ENCODE measurements around the gene E2F7. TPM values are rescaled to one million over a fixed set of nuclear protein-coding genes. Genes with fewer than 3 reads are reported as not detected.
A peak's percentile ranks its signal among the peaks of the same experiment; 100 is the strongest.

E2F7 gene
- total RNA-seq, 2 donors from 2014 or later, result 13.6 to 14.7 TPM

DNA sequence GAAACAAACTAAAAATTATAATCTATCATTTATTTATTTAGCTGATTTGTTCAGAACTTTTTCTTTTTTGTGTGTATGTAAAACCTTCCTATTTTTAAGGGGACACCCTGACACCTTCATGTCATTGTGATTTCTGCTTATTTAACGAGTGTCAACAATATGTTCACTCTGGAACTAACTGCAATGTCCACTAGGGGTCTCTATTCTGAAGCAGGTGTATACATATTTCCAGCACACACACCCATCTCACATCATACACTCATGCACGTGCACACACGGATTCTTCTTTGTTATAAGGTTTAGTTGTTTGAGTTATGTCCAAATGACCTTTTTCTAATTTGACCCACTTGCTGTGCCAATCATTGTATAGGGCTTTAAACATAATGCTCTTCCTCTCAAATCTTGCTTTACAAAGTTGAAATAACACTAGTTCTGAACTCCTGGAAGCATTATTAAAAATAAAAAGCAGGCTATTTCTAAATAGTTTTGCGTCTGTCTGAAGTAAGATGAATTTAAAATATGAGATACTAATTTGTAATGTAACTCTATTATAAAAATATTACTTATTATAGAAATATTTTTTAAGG, 15.5 kb downstream of the E2F7 start:
- H3K4me3 Mint-ChIP-seq, result no peak overlapping the region
- no peak overlapping the region for H3K27ac Mint-ChIP-seq
- H3K4me1 Mint-ChIP-seq, result no peaks in the 10 kb centered on the region
- peaks cover 6% of the 10 kb centered on the region for H3K36me3 Mint-ChIP-seq (ENCODE audit: low read depth)
- ATAC-seq (replicated peaks), result peak; percentile 81
- H3K9me3 Mint-ChIP-seq, result no peaks in the 10 kb centered on the region
- no peaks in the 10 kb centered on the region for H3K27me3 Mint-ChIP-seq

- Mint-ChIP-seq H3K27me3 (no peaks in the 10 kb centered on the region), H3K4me1 (no peaks in the 10 kb centered on the region), H3K4me3 (no peak overlapping the region), H3K27ac (no peak overlapping the region), H3K9me3 (no peaks in the 10 kb centered on the region), H3K36me3 (ENCODE audit: low read depth) (peaks cover 9% of the 10 kb centered on the region)
- ATAC-seq (replicated peaks), result no peak
Observed at GRCh38 chr12:77047341-77048109, 17.8 kb downstream of the E2F7 start.

DNA sequence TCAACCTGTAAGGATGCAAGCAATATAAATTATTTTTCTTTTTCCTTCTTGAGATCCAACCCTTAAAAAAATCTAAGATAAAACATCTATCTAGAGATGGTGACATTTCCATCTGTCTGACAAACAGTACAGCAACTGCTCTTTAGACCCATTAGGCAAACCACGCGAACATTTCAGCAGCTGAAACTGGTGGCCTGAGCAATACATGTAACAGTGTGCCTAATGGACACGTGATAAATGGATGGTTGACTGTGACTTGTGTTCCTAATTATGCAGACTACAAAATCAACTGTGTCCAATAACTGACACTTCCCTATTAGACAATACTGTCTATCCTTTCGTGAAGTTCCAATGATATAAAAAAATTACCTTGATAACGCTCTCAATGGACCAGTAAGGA, 18.9 kb downstream of the E2F7 start:
- Mint-ChIP-seq H3K36me3 (ENCODE audit: low read depth) (peaks cover 9% of the 10 kb centered on the region), H3K27me3 (no peaks in the 10 kb centered on the region), H3K27ac (no peak overlapping the region), H3K4me3 (no peak overlapping the region), H3K4me1 (no peaks in the 10 kb centered on the region), H3K9me3 (no peaks in the 10 kb centered on the region)
- ATAC-seq (replicated peaks), result no peak

DNA sequence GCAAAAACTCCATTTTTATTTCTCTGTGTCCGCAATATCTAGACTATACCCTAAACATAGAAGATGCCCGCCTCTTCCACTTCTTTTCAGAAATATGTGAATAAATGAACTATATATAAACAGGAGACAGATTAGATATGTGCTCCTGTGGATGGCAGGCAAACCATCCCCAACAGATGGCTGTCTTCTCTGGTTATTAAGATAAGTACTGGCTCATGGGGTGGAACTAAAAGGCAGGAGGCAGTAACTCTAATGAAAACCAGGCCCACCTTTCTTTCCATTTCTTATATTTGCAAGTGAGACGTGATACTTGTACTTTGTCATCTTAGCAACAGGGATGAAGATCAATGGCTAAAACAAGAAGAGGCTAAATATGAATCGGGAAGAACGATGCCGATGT, 20.2 kb downstream of the E2F7 start:
- no peak for ATAC-seq (replicated peaks)
- Mint-ChIP-seq H3K27me3 (no peaks in the 10 kb centered on the region), H3K27ac (no peak overlapping the region), H3K4me3 (no peak overlapping the region), H3K4me1 (no peaks in the 10 kb centered on the region), H3K36me3 (ENCODE audit: low read depth) (peaks cover 9% of the 10 kb centered on the region), H3K9me3 (no peaks in the 10 kb centered on the region)

- Mint-ChIP-seq H3K27me3 (no peaks in the 10 kb centered on the region), H3K36me3 (ENCODE audit: low read depth) (peaks cover 9% of the 10 kb centered on the region), H3K4me1 (no peaks in the 10 kb centered on the region), H3K27ac (no peak overlapping the region), H3K4me3 (no peak overlapping the region), H3K9me3 (no peaks in the 10 kb centered on the region)
- ATAC-seq (replicated peaks), result no peak
Observed at GRCh38 chr12:77044721-77045120, 20.6 kb downstream of the E2F7 start.

DNA sequence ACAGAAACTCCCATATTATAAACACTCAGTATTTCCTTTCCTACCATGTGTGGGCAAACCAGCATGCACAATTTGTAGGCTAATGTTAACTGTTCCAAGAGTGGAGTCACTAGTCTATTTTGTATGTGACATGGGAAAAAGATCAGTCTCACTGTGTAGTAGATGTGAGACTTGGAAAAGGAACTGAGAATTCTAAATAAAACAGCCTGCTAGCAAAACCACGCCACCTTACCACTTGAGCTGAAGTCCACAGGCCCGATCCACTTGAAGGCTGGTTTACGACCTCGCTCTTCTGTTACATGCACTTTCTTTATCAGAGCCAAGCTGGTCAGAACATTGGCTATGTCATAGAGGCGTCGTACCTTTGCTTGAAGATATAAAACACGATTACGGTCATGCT, 22.5 kb downstream of the E2F7 start:
- Mint-ChIP-seq H3K4me1 (no peaks in the 10 kb centered on the region), H3K9me3 (no peaks in the 10 kb centered on the region), H3K4me3 (no peak overlapping the region), H3K36me3 (ENCODE audit: low read depth) (peaks cover 9% of the 10 kb centered on the region), H3K27me3 (no peaks in the 10 kb centered on the region), H3K27ac (no peak overlapping the region)
- no peak for ATAC-seq (replicated peaks)

DNA sequence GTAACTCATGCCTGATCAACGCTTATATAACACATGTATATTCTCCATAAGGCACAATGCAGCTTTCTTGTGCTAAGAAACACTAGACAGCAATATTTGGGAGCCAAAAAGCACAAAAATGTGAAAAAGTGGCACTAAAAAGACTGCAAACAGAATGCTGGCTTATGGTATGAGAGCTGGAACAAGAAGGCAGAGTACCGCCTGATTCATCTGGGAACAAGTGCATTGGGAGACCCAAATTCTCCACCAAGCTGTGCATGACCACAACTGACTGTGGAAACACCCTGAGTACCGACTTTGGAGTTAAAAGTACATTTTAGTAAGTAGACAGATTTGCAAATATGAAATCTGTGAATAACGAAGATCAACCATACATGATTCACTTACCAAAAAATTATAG, 25.1 kb downstream of the E2F7 start:
- H3K36me3 Mint-ChIP-seq (ENCODE audit: low read depth), result peaks cover 4% of the 10 kb centered on the region
- no peaks in the 10 kb centered on the region for H3K4me1 Mint-ChIP-seq

GRCh38 chr12:77035226-77035625, 30.1 kb downstream of the E2F7 start:
- Mint-ChIP-seq H3K4me1 (peaks cover 10% of the 10 kb centered on the region), H3K27ac (no peak overlapping the region), H3K27me3 (no peaks in the 10 kb centered on the region), H3K4me3 (no peak overlapping the region), H3K9me3 (no peaks in the 10 kb centered on the region), H3K36me3 (ENCODE audit: low read depth) (peaks cover 17% of the 10 kb centered on the region)
- ATAC-seq (replicated peaks), result no peak

More for the DNA sequence above, 25.1 kb downstream of the E2F7 start:
- ATAC-seq (replicated peaks), result no peak
- no peaks in the 10 kb centered on the region for H3K9me3 Mint-ChIP-seq
- no peaks in the 10 kb centered on the region for H3K27me3 Mint-ChIP-seq
- H3K27ac Mint-ChIP-seq, result no peak overlapping the region
- no peak overlapping the region for H3K4me3 Mint-ChIP-seq

DNA sequence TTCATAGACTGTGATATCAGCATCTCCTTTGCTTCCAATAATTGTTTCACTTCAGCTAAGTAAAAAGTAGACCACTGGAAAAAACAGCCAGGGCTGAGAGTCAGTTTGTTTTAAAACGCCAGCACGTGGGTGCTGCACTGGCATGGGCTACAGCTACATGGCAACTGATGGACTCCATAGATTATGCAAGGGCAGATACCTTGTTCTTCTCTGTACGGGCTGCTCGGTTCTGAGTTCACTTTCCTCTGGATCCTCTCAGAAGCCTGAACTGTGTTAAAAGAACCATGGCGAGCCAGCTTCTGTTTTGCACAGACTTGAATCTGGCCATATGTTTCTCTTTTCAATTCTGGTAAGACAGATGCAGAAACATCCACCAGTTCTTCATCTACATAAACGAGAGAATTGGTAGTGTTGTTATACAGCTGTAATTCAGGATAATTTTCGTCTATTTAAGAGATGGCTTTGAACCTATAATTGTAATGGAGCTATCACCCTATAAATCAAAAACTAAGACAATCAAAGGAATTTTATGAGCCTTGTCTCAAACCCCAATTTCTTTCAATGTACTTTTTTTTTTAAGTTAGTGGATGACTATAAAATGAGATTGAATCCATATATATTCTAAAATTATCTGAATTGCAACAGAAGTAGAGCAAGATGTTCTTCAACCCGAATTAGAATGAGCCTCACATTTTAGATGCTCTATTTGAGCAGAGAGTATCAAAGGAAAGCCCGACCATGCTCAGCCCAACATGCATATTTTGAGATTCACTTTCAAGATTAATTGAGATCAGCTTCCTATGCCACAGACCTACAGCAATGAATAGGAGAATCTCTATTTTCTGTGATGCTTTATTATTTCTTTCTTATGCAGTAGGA, 31.5 kb downstream of the E2F7 start:
- peaks cover 30% of the 10 kb centered on the region for H3K36me3 Mint-ChIP-seq (ENCODE audit: low read depth)
- peaks cover 10% of the 10 kb centered on the region for H3K4me1 Mint-ChIP-seq
- no peaks in the 10 kb centered on the region for H3K9me3 Mint-ChIP-seq

GRCh38 chr12:77032406-77032805, 33.0 kb downstream of the E2F7 start:
- ATAC-seq (replicated peaks), result peak; percentile 90
- peak overlapping the region; percentile 28 for H3K4me3 Mint-ChIP-seq
- no peaks in the 10 kb centered on the region for H3K9me3 Mint-ChIP-seq
- H3K4me1 Mint-ChIP-seq, result peaks cover 10% of the 10 kb centered on the region
- peak overlapping the region; percentile 46 for H3K27ac Mint-ChIP-seq
- H3K27me3 Mint-ChIP-seq, result no peaks in the 10 kb centered on the region
- peaks cover 33% of the 10 kb centered on the region for H3K36me3 Mint-ChIP-seq (ENCODE audit: low read depth)

More for the DNA sequence above, 31.5 kb downstream of the E2F7 start:
- H3K27ac Mint-ChIP-seq, result no peak overlapping the region
- ATAC-seq (replicated peaks), result no peak
- no peak overlapping the region for H3K4me3 Mint-ChIP-seq
- H3K27me3 Mint-ChIP-seq, result no peaks in the 10 kb centered on the region

DNA sequence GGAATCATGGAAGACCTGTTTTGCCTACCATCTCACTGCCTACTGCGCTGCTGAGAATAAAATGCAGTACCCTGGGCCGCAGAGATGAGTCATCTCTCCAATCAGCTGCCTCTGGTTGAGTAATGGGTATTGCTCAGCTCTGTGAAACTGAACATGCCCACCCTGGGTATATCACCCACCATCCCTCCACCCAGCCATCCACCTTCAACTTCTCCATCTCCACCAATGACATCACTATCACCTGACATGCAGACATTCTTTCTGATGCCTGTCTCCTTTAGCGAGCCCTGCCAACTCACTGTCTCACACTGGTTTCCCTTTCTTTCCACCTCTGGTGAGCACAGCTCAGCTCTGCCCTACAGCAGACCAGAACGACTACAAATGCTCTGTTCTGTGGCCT, 33.6 kb downstream of the E2F7 start:
- H3K36me3 Mint-ChIP-seq (ENCODE audit: low read depth), result peaks cover 33% of the 10 kb centered on the region
- peaks cover 10% of the 10 kb centered on the region for H3K4me1 Mint-ChIP-seq
- peak overlapping the region; percentile 46 for H3K27ac Mint-ChIP-seq
- H3K27me3 Mint-ChIP-seq, result no peaks in the 10 kb centered on the region
- peak overlapping the region; percentile 28 for H3K4me3 Mint-ChIP-seq
- H3K9me3 Mint-ChIP-seq, result no peaks in the 10 kb centered on the region
- ATAC-seq (replicated peaks), result peak; percentile 66

- Mint-ChIP-seq H3K4me3 (no peak overlapping the region), H3K27me3 (no peaks in the 10 kb centered on the region), H3K9me3 (no peaks in the 10 kb centered on the region), H3K27ac (no peak overlapping the region), H3K36me3 (ENCODE audit: low read depth) (peaks cover 35% of the 10 kb centered on the region), H3K4me1 (no peaks in the 10 kb centered on the region)
- no peak for ATAC-seq (replicated peaks)
Observed at GRCh38 chr12:77025782-77026314, 39.5 kb downstream of the E2F7 start.

DNA sequence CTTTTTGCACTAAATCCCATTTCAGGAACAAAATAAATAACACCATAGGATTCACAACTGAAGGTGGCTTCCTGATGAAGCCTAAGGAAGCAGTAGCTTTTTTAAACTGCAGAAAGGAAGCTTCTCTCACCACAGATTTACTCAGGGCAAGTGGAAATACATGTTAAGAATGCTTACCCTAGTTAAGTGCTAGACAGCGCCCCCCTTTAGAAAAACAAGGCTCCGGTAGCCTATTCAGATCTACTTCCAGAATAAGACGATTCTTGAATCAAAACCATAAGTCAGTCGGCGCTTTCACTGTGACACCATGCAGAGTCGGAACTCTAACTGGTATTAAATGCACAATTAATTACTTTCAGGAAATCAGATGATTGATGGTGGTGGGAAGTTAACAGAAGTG, 41.9 kb downstream of the E2F7 start:
- Mint-ChIP-seq H3K9me3 (no peaks in the 10 kb centered on the region), H3K36me3 (ENCODE audit: low read depth) (peaks cover 19% of the 10 kb centered on the region)
- no peak for ATAC-seq (replicated peaks)

GRCh38 chr12:77019920-77020319, 45.4 kb downstream of the E2F7 start:
- H3K27me3 Mint-ChIP-seq, result no peaks in the 10 kb centered on the region

More for the DNA sequence above, 41.9 kb downstream of the E2F7 start:
- no peak overlapping the region for H3K4me3 Mint-ChIP-seq
- H3K27me3 Mint-ChIP-seq, result no peaks in the 10 kb centered on the region
- H3K27ac Mint-ChIP-seq, result no peak overlapping the region
- H3K4me1 Mint-ChIP-seq, result no peaks in the 10 kb centered on the region

More at GRCh38 chr12:77019920-77020319, 45.4 kb downstream of the E2F7 start:
- H3K4me3 Mint-ChIP-seq, result no peak overlapping the region
- no peaks in the 10 kb centered on the region for H3K9me3 Mint-ChIP-seq
- H3K36me3 Mint-ChIP-seq (ENCODE audit: low read depth), result peaks cover 15% of the 10 kb centered on the region
- no peaks in the 10 kb centered on the region for H3K4me1 Mint-ChIP-seq
- no peak for ATAC-seq (replicated peaks)
- H3K27ac Mint-ChIP-seq, result no peak overlapping the region

All from activated T-helper 17 cell treated with anti-CD3 and anti-CD28 coated beads, Interleukin-2, amount 50 U/mL, for 72 hours (primary cell).